HuH-7.5 (cell line): ENCODE data around the gene MROH2A.

Experiments used
- DNase-seq: peaks from one replicate; pipeline ENCODE4 v3.0.0; 2011; ENCODE audit warnings: low spot score

Gene MROH2A

GRCh38 chr2:233766416-233766815 is 11.7 kb upstream of the MROH2A start:
- DNase-seq = no peak

- no peak for DNase-seq
These were observed 10.1 kb upstream of the MROH2A start for GRCh38 chr2:233768076-233768475.

DNA sequence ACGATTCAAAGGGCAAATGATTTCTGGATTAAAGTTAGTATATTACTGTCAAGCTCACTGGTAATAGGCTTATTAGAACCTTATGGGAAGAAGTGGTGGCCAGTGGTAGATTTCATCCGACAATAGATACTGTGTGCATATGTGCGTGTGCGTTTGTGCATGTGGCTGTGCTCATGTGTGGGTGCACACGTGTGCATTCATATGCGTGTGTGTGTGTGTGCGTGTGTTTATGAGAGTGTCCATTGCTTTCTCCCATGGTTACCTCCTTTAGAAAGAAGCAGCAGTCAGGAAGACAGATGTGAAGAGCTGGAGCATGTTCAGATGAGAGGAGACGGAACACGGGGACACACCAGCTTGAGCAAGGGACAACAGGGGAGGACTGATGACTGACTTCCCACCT is 8.9 kb upstream of the MROH2A start:
- DNase-seq = no peak

- no peak for DNase-seq
These were observed 6.0 kb upstream of the MROH2A start for GRCh38 chr2:233772153-233772552.

GRCh38 chr2:233772583-233772982 is 5.5 kb upstream of the MROH2A start:
- DNase-seq = no peak

DNA sequence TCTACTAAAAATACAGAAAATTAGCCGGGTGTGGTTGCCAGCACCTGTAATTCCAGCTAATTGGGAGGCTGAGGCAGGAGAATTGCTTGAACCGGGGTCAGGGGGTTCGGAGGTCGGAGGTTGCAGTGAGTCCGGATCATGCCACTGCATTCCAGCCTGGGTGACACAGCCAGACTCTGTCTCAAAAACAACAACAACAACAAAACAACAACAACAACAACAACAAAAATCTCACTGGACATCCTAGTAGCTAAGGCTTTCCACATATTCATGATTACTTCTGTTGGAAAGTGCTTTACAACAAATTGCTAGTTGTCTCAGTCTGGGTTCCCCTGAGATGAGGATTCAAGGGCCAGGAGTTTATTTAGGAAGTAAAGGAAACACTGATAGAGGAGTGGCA is 4.3 kb upstream of the MROH2A start:
- DNase-seq = no peak

DNA sequence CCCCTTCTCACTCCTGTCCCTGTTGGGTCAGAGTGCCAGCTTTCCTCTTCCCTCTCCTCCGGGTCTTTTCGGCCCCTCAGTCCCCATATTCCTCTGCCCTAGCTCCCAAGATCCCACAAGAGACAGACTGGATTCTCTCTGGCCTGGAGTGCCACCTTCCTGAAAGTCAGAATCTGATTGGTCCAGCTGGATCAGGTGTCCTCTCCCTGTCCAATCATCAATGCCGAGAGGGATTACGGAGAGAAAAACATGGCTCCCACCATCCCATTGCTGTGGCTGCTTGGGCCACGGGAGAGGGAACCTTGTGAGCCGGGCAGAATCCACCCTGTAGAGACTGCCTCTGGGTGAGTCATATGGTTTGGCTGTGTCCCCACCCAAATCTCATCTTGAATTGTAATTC is 2.7 kb upstream of the MROH2A start:
- no peak for DNase-seq

DNA sequence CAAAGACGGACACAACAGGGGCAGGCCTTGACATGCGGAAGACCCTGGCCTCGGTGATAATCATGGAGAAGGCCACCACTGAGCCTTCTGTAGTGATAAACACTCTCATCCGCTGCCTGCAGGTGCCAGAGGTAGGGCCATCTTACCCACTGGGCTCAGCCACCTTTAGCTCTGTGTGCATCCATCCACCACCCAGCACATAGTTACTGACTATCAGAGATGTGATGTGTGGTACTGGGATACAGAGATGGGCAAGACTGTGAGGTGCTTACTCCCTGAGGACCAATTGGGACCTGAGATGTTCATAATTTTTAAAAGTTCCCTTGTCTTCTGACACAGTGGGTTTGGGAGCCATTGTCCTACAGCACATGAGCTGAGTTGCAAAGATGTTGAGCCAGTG is 1.6 kb downstream of the MROH2A start:
- no peak for DNase-seq

- DNase-seq = no peak
These were observed 2.6 kb downstream of the MROH2A start for GRCh38 chr2:233780771-233781170.

DNA sequence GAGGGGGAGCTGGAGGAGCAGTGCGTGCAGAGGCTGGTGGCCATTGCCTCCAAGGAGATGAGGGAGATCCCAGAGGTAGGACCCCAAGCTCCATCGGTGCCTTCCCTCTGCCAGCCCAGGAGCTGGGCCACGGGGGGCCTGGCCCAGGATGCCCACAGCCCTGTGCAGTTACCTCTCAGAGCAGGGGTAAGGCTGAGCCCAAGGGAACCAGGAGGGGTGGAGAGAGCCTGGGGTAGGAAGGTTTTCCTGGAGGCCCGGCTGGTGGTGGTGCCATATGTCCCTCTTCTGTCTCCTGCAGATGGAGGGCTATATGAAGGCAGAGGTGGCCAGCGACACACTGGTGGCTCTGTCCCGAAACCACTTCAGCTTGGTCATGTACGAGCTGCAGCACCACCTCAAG is 11.4 kb downstream of the MROH2A start:
- DNase-seq = no peak

DNA sequence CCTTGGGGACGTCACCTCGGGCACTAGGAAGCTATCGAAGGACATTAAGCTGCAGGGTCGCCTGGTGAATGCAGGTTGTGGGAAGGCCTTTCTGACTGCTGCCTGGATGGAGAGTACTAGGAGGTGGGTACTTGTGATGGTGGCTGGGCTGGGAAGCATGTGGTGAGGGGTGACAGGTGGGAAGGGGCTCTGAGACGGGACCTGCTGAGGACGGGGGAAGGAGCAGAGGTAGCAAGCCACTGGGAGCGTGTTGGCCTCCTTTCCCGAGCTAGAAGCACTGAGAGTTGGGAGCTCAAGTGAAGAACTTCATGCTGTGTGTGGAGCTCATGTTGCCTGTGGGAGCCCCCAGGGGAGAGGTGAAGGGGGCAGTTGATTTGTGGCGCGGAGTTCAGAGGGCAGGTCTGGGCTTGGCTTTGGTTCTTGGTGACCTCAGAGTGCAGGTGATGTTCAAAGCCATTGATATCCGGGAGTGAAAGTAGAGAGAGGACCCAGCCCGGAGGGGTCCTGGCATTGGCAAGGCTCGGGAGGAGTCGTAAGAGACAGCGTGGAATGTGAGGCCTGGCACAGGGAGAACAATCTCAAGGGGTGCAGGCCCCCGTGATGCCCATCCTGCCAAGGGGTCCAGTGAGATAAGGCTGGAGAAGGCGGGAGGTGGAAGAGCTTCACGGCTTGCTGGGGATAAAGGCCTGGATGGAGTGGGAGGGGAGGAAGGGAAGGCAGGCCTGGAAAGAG is 13.2 kb downstream of the MROH2A start:
- no peak for DNase-seq

GRCh38 chr2:233791883-233792329 is 13.8 kb downstream of the MROH2A start:
- no peak for DNase-seq

GRCh38 chr2:233792720-233793119 is 14.6 kb downstream of the MROH2A start:
- no peak for DNase-seq

GRCh38 chr2:233793465-233794127 is 15.5 kb downstream of the MROH2A start:
- DNase-seq = no peak

DNA sequence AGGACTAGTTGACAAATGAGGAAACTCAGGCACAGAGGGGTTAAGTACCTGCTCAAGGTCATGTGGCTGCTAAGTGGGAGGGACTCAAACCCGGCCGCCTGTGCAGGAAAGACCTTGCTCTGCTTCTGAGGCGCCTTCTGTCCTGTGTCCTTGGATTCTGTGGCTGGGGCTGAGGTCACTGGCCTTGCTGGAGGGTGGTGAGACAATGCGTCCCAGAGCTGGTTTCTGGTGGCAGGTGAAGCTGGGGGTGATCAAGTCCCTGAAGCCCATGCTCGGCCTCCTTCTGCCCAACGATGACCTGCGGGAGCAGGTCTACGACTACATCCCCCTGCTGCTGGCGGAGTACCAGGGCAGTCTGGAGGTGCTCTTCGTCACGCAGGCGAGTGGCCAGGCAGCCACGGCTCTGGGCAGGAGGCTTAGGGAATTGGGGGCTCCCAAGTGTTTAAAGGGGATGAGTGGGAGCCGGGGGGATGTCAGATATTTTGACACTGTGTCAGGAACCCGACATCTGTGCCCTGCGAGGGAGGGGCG is 16.1 kb downstream of the MROH2A start:
- no peak for DNase-seq

DNA sequence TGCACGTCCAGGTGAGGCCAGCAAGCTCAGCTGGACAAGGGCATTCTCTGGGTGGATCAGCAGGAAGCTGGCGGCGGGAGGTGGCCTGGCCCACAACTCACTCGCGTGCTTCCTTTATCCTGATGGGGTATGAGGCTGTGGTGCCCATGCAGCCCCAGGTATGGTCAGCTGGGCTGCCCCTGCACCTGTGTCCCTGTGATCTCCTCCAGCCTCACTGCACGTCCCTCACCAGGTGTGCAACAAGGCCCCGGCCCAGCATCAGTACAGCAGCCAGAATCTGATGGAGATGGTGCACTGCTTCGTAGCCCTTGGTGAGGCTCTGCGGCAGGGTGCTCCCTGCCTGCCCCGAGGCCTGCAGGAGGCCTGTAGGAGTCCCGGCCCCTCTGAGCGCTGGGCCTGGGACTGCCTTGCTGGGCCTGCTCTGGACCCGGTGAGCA is 17.6 kb downstream of the MROH2A start:
- DNase-seq = no peak

- no peak for DNase-seq
These were observed 18.1 kb downstream of the MROH2A start for GRCh38 chr2:233796254-233796653.

- no peak for DNase-seq
These were observed 20.4 kb downstream of the MROH2A start for GRCh38 chr2:233798335-233799086.

DNA sequence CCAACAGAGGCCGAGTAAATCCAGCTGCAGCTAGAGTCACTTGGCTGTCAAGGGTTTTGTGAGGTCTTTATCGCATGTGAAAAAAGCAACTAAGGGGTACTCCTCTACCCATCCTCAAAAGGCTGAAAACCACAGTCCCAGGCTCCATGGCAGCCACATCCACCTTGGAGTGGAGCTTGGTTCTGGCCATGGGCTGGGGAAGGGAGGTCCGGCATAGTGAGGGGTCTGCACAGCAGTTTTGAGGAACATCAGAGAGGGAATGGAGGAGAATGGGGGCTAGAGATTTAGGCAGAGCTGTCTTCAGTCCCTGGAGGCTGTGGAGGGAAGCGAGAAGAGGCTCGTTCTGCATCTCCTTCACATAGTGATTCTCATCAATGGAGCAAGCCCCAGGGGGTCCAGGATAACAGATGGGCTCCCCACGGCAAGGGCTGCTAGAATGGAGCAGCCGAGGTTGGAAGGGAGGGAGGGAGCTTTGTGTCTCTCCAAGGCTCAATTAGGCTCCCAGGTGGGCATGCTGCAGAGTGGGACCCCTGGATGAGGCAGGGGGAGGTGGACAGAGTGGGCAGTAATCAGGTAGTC is 21.0 kb downstream of the MROH2A start:
- no peak for DNase-seq

GRCh38 chr2:233799716-233800115 is 21.6 kb downstream of the MROH2A start:
- no peak for DNase-seq

- no peak for DNase-seq
These were observed 22.1 kb downstream of the MROH2A start for GRCh38 chr2:233800208-233800607.

GRCh38 chr2:233801357-233802131 is 23.4 kb downstream of the MROH2A start:
- no peak for DNase-seq
